Fibroblast of pulmonary artery (primary cell): ENCODE measurements around the gene CDR2.

ENCODE experiments used
- DNase-seq: peaks from one replicate; pipeline ENCODE4 v3.0.0-alpha.2; 2010; ENCODE audit warnings: low read depth
- H3K4me3 ChIP-seq: replicated peaks from 2 replicates; pipeline ENCODE4 v1.5.1; 2011; ENCODE audit warnings: low read depth, mild to moderate bottlenecking, control low read depth, low read length, moderate library complexity
- TF ChIP-seq, protein P1 (sequence below): IDR thresholded peaks from 2 replicates; pipeline ENCODE4 v1.5.1; 2011; ENCODE audit warnings: mild to moderate bottlenecking, control low read depth, low read length, inconsistent platforms; ENCODE audit errors: missing control alignments

CDR2 gene

DNA sequence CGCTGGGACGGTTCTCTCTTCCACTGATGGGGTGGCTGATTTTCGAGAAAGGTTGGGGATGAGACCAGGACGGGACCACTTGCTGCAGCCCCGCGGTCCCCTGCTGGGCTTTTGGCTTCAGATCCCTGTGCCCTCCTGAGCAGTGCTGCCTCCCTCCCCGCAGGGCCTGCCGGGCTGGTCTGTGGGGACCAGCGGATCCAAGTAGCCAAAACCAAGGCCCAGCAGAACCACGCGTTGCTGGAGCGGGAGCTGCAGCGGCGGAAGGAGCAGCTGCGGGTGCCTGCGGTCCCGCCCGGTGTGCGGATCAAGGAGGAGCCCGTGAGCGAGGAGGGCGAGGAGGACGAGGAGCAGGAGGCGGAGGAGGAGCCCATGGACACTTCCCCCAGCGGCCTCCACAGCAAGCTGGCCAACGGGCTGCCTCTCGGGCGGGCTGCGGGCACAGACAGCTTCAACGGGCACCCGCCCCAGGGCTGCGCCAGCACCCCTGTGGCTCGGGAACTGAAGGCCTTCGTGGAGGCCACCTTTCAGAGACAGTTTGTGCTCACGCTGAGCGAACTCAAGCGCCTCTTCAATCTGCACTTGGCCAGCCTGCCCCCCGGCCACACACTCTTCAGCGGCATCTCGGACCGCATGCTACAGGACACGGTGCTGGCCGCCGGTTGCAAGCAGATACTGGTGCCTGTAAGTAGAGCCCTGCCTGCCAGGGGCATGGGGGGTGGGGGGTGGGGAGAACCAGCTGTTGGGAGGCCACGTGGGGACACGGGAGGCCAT lies 48.6 kb downstream of the CDR2 start:
- TF ChIP-seq, protein P1, sequence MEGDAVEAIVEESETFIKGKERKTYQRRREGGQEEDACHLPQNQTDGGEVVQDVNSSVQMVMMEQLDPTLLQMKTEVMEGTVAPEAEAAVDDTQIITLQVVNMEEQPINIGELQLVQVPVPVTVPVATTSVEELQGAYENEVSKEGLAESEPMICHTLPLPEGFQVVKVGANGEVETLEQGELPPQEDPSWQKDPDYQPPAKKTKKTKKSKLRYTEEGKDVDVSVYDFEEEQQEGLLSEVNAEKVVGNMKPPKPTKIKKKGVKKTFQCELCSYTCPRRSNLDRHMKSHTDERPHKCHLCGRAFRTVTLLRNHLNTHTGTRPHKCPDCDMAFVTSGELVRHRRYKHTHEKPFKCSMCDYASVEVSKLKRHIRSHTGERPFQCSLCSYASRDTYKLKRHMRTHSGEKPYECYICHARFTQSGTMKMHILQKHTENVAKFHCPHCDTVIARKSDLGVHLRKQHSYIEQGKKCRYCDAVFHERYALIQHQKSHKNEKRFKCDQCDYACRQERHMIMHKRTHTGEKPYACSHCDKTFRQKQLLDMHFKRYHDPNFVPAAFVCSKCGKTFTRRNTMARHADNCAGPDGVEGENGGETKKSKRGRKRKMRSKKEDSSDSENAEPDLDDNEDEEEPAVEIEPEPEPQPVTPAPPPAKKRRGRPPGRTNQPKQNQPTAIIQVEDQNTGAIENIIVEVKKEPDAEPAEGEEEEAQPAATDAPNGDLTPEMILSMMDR = no peak
- DNase-seq = no peak

DNA sequence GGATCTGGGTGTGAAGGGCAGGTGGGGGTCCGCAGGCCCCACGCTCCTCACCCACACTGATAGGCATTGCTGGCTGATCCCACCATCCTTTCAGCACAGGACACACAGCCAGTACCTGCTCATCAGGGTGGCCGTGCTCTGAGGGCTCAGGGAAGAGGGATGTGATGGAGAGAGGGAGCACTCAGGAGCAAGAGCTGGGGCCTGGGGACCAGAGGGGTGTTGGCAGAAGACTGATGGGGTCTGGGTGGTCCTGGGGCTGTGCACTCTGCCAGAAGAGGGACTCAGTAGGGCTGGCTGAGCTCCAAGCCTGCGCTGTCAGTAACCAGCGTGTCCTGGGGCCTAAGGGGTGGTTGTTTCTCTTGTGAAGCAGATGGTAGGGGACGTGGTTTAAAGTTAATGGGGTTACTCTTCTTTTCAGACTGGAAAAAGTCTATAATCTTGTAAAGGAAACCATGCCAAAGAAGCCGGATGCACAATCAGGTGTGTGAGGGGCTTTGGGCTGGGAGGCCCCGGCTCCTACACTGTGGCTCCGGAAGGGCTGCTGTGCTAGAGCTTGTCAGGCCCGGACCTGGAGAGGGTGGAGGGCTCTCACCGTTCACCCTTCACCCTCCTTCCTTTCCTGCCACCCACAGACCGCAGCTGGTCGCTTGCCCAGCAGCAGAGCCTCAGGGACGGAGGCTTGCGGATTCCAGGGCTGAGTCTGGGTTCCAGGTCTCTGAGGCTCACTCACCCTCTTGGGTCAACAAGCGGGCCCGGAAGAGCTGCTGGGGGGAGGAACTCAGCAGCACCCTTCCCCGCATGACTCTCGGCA lies 49.4 kb downstream of the CDR2 start:
- no peak for DNase-seq
- TF ChIP-seq, protein P1 = no peak
- no peak overlapping the region for H3K4me3 ChIP-seq

More for the DNA sequence above, 48.6 kb downstream of the CDR2 start:
- H3K4me3 ChIP-seq = no peak overlapping the region

DNA sequence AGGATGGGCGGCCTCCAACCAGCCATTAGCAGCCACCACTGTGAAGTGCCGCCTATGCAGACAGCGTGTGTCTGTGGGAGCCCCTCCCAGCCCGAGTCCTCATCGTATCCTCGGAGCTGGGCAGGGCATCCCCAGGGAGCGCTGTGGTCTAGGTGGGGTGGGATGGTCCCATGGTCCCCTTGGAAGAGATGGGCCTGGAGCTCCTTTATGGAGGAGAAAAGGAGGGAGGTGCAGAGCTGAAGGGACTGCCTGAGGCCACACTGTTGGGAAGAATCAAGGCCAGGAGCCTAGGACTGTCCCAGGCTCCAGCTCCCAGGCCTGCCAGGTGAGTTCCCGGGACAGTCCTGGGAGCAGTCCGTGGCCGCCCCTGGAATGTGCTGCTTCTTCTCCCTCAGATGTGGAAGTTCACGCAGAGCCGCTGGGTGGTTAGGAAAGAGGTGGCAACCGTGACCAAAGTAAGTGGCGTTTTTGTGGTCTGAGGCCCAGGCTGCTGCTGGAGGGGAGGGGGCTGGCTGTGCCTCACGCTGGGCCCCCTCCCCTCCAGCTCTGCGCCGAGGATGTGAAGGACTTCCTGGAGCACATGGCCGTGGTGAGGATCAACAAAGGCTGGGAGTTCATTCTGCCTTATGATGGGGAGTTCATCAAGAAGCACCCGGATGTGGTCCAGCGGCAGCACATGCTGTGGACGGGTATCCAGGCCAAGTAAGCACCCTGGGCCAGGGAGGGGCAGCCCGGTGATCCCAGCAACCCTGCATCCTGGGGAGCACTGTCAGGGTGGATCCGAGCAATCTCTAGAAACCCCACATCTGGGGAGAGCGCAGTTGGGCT lies 50.2 kb downstream of the CDR2 start:
- DNase-seq = no peak
- H3K4me3 ChIP-seq = no peak overlapping the region
- TF ChIP-seq, protein P1 = no peak

DNA sequence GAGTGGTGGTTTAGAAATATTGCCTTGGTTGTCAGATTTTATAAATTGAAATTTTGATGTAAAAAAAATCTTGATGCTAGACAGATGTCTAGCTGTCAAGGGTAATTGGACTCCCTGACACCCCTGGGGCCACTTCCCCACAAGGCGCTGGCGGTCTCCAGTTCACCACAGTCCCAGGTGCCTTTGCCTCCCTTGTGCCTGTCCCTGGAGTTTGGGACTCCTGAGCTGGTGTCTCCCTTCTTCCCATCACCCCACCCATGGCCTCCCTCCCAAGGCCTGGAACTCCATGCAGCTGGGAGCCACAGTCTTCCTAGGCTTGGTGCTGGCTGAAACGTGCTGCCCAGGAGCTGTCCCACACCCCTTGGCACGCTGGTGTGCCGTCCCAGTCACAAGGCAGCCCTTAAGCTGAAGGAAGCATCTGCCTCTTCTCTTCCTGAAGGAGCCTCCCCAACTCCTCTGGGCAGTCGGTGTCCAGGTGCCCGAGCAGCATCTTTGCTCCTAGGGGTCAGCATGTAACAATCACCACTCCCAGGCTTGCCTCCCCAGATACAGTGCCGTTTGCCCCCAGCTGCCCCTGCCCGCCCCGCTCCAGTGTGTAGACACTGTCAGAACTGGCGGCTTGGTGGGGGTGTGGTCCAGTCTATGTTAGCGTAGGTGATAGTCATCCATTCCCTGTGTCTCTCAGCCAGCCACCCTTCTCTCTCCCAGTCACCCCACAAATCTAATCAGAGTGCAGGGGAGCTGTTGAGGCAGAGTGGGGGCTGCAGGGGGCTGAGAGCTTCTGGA lies 51.1 kb downstream of the CDR2 start:
- TF ChIP-seq, protein P1 = no peak
- no peak overlapping the region for H3K4me3 ChIP-seq
- no peak for DNase-seq

DNA sequence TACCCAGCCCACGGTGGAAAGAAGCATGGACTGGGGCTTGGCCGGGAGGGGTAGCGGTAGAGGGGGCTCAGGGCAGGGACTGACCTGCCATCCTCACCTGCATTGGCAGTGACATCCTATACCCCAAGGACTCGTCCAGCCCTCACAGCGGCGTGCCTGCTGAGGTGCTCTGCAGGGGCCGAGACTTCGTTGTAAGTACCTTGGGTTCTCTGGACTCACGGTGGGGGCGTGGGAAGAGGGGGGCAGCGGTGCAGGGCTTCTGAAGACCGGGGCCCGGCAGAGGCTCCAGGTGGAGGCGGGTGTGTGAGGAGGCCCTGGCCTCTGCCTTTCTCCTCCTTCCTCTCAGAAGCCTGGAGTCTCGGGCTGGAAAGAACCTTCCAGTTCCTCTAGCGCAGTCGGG lies 51.7 kb downstream of the CDR2 start:
- TF ChIP-seq, protein P1 = no peak
- DNase-seq = no peak
- H3K4me3 ChIP-seq = no peak overlapping the region

DNA sequence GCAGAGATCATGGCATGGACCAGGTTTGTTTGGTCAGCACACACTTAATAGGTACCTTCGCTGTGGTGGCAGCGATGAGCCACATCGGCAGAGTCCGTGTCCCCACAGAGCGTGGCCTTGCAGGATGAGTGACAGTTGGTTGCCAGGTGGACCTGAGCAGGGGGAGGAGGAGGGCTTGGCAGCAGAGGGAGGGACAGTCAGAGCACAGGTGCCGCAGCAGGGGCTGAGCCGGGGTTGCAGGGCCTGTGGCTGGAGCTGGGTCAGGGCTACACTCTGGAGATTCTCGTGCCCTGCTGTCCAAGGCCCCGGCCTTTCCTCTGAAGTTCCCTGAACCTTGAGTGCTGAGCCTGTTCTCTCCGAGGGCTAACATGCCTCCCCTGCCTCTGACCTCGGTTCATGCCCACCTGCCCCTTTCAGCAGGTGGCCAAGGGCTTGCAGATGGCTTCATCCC lies 52.4 kb downstream of the CDR2 start:
- DNase-seq = no peak
- TF ChIP-seq, protein P1 = no peak
- no peak overlapping the region for H3K4me3 ChIP-seq
